Neural cell (in vitro differentiated cells): ENCODE results near the gene ANK2. TPM values are rescaled to one million over a fixed set of nuclear protein-coding genes. Genes with fewer than 3 reads are reported as not detected.

ENCODE experiments used
- H2AFZ ChIP-seq: fragments of 200-600, 300-800 bp; sonication (generic), shearing (Covaris generic); 2 replicates; pipeline ENCODE4 v1.6.0; 2014; ENCODE audit warnings: low read depth, mild to moderate bottlenecking, antibody characterized with exemption, low read length, moderate library complexity
- H3F3A ChIP-seq: fragments of 200-600 bp; shearing (Covaris generic); 2 replicates; pipeline ENCODE4 v1.6.1; 2016; ENCODE audit warnings: mild to moderate bottlenecking, moderate library complexity, mixed read lengths, antibody characterized with exemption, low read length; ENCODE audit not compliant: insufficient read depth, poor library complexity, severe bottlenecking
- H3K27ac ChIP-seq: fragments of 200-600, 300-800 bp; sonication (generic), shearing (Covaris generic); 2 replicates; pipeline ENCODE4 v1.5.1; 2014; ENCODE audit warnings: mild to moderate bottlenecking, low read length, moderate library complexity
- H3K27me3 ChIP-seq: fragments of 300-800, 200-600 bp; sonication (generic), shearing (Covaris generic); 2 replicates; pipeline ENCODE4 v1.6.0; 2014; ENCODE audit warnings: mild to moderate bottlenecking, low read depth, low read length, moderate library complexity; ENCODE audit not compliant: insufficient read depth
- H3K36me3 ChIP-seq: fragments of 300-800, 200-600 bp; sonication (generic), shearing (Covaris generic); 2 replicates; pipeline ENCODE4 v1.5.1; 2014; ENCODE audit warnings: mild to moderate bottlenecking, antibody characterized with exemption, low read length, moderate library complexity; ENCODE audit not compliant: insufficient read depth
- H3K4me2 ChIP-seq: fragments of 300-800, 200-600 bp; sonication (generic), shearing (Covaris generic); 2 replicates; pipeline ENCODE4 v1.6.0; 2014; ENCODE audit warnings: mild to moderate bottlenecking, low read length
- H3K4me3 ChIP-seq: fragments of 300-800, 200-600 bp; sonication (generic), shearing (Covaris generic); 2 replicates; pipeline ENCODE4 v1.5.1; 2014; ENCODE audit warnings: mild to moderate bottlenecking, low read length, moderate library complexity
- H3K79me2 ChIP-seq: fragments of 200-600 bp; shearing (Covaris generic); replicated peaks from 2 replicates; pipeline ENCODE4 v1.6.0; 2014; ENCODE audit warnings: mild to moderate bottlenecking, low read length, moderate library complexity; ENCODE audit not compliant: insufficient read depth
- H3K9ac ChIP-seq: fragments of 300-800, 200-600 bp; sonication (generic), shearing (Covaris generic); 2 replicates; pipeline ENCODE4 v1.6.1; 2016; ENCODE audit warnings: mild to moderate bottlenecking, low read length, mixed read lengths
- H3K9me2 ChIP-seq: fragments of 200-600 bp; shearing (Covaris generic); 2 replicates; pipeline ENCODE4 v1.6.1; 2016; ENCODE audit warnings: mild to moderate bottlenecking, low read length, mixed read lengths; ENCODE audit not compliant: insufficient read depth
- H3K9me3 ChIP-seq: fragments of 200-600, 300-800 bp; sonication (generic), shearing (Covaris generic); 2 replicates; pipeline ENCODE4 v1.6.1; 2016; ENCODE audit warnings: mild to moderate bottlenecking, mixed run types, low read length, moderate library complexity, mixed read lengths
- H4K20me1 ChIP-seq: fragments of 200-600 bp; shearing (Covaris generic); 2 replicates; pipeline ENCODE4 v1.6.1; 2016; ENCODE audit warnings: mild to moderate bottlenecking, mixed run types; ENCODE audit not compliant: insufficient read depth
- EP300 ChIP-seq: fragments of 450-650 bp; conservative IDR thresholded peaks from 2 replicates; pipeline ENCODE4 v1.6.1; 2014; ENCODE audit warnings: antibody characterized with exemption, mild to moderate bottlenecking, moderate library complexity; ENCODE audit not compliant: poor library complexity, severe bottlenecking
- EZH2 ChIP-seq: fragments of 200-600, 300-800 bp; shearing (Covaris generic), sonication (generic); IDR thresholded peaks from 2 replicates; pipeline ENCODE4 v1.6.1; 2014; ENCODE audit warnings: antibody characterized with exemption, low read length, borderline replicate concordance, mild to moderate bottlenecking; ENCODE audit not compliant: insufficient read depth, poor library complexity, severe bottlenecking
- MXI1 ChIP-seq: fragments of 450-650 bp; conservative IDR thresholded peaks from 2 replicates; pipeline ENCODE4 v1.6.1; 2014; ENCODE audit warnings: antibody characterized with exemption, mild to moderate bottlenecking; ENCODE audit not compliant: poor library complexity, severe bottlenecking
- POLR2AphosphoS5 ChIP-seq: IDR thresholded peaks from 2 replicates; pipeline ENCODE4 v1.6.1; 2012
- RAD21 ChIP-seq: fragments of 450-650 bp; conservative IDR thresholded peaks from 2 replicates; pipeline ENCODE4 v1.6.1; 2014; ENCODE audit warnings: antibody characterized with exemption, mild to moderate bottlenecking, moderate library complexity
- SMC3 ChIP-seq: fragments of 450-650 bp; conservative IDR thresholded peaks from 2 replicates; pipeline ENCODE4 v1.6.1; 2014; ENCODE audit warnings: antibody characterized with exemption, mild to moderate bottlenecking, moderate library complexity; ENCODE audit not compliant: poor library complexity
- TAF1 ChIP-seq: IDR thresholded peaks from 2 replicates; pipeline ENCODE4 v1.6.1; 2012; ENCODE audit warnings: low read depth
- polyA plus RNA-seq: library from polyadenylated mRNA; depleted of rRNA; stranded (reverse); fragments of >200 nt; gene quantifications from 2 replicates; pipeline ENCODE4 v1.2.3, GENCODE V29; 2014
- TF ChIP-seq, protein P1 (sequence below): IDR thresholded peaks from 2 replicates; pipeline ENCODE4 v1.6.1; 2012; ENCODE audit warnings: borderline replicate concordance
- TF ChIP-seq, protein P2 (sequence below): fragments of 450-650 bp; IDR thresholded peaks from 2 replicates; pipeline ENCODE4 v1.5.1; 2014; ENCODE audit warnings: antibody characterized with exemption, mild to moderate bottlenecking, moderate library complexity; ENCODE audit not compliant: poor library complexity, severe bottlenecking

The ANK2 gene
- polyA plus RNA-seq, 1 donor from 2014 or later = 52.0 TPM

DNA sequence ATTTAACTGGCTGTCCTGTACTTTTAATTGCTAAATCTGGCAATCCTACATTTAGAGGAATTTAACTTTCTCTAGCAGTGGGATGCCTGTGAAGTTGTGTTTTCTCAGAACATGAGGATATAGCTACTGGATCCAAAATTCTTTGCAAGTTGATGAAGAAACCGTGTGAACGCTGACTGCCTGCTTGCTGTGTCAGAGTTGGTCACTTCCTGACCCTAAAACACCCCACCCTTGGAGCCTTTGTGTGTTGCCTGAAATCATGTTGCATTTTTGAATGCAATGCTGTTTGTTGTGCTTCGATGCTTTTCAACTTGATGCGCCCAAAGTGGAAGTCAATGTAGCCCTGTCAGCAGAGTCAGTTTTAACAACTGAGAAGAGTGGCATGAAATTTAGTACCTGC lies 211.2 kb downstream of the ANK2 start:
- no peak for TF ChIP-seq MXI1
- TF ChIP-seq RAD21 = no peak
- no peak for TF ChIP-seq POLR2AphosphoS5
- TF ChIP-seq, protein P1, sequence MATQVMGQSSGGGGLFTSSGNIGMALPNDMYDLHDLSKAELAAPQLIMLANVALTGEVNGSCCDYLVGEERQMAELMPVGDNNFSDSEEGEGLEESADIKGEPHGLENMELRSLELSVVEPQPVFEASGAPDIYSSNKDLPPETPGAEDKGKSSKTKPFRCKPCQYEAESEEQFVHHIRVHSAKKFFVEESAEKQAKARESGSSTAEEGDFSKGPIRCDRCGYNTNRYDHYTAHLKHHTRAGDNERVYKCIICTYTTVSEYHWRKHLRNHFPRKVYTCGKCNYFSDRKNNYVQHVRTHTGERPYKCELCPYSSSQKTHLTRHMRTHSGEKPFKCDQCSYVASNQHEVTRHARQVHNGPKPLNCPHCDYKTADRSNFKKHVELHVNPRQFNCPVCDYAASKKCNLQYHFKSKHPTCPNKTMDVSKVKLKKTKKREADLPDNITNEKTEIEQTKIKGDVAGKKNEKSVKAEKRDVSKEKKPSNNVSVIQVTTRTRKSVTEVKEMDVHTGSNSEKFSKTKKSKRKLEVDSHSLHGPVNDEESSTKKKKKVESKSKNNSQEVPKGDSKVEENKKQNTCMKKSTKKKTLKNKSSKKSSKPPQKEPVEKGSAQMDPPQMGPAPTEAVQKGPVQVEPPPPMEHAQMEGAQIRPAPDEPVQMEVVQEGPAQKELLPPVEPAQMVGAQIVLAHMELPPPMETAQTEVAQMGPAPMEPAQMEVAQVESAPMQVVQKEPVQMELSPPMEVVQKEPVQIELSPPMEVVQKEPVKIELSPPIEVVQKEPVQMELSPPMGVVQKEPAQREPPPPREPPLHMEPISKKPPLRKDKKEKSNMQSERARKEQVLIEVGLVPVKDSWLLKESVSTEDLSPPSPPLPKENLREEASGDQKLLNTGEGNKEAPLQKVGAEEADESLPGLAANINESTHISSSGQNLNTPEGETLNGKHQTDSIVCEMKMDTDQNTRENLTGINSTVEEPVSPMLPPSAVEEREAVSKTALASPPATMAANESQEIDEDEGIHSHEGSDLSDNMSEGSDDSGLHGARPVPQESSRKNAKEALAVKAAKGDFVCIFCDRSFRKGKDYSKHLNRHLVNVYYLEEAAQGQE = no peak
- TF ChIP-seq EP300 = no peak
- no peak for TF ChIP-seq SMC3
- no peak for TF ChIP-seq EZH2
- Histone ChIP-seq H3K27me3 (no peaks in the 10 kb centered on the region), H3K9me2 (no peaks in the 10 kb centered on the region), H3K36me3 (peaks cover 7% of the 10 kb centered on the region), H3F3A (no peaks in the 10 kb centered on the region), H3K4me3 (no peak overlapping the region), H3K27ac (no peak overlapping the region), H2AFZ (no peak overlapping the region), H3K9me3 (no peaks in the 10 kb centered on the region), H4K20me1 (no peaks in the 10 kb centered on the region), H3K9ac (no peak overlapping the region), H3K79me2 (no peaks in the 10 kb centered on the region), H3K4me2 (no peak overlapping the region)

DNA sequence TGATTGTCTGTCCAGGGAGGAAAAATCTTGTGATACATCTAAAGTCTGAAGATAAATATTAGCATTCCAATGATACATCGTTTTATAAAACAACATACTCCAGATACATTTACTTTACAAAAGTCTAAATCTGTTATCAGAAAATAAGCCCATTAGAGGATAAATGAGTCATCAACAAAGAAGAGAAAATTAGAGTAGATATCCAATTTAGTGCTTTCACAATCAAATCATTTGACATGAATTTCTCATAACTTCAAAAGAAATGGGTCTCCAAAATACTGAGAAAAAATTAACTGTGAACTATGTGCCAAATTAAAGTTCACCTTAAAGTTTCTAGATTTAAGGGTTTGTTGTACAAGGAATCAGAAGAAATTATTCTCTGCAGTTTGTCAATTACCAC lies 213.8 kb downstream of the ANK2 start:
- no peak overlapping the region for H3K4me2 ChIP-seq
- TF ChIP-seq SMC3 (no peak), EP300 (no peak), EZH2 (no peak), MXI1 (no peak), POLR2AphosphoS5 (no peak), RAD21 (no peak), TAF1 (no peak)
- TF ChIP-seq, protein P1 = no peak
- TF ChIP-seq, protein P2, sequence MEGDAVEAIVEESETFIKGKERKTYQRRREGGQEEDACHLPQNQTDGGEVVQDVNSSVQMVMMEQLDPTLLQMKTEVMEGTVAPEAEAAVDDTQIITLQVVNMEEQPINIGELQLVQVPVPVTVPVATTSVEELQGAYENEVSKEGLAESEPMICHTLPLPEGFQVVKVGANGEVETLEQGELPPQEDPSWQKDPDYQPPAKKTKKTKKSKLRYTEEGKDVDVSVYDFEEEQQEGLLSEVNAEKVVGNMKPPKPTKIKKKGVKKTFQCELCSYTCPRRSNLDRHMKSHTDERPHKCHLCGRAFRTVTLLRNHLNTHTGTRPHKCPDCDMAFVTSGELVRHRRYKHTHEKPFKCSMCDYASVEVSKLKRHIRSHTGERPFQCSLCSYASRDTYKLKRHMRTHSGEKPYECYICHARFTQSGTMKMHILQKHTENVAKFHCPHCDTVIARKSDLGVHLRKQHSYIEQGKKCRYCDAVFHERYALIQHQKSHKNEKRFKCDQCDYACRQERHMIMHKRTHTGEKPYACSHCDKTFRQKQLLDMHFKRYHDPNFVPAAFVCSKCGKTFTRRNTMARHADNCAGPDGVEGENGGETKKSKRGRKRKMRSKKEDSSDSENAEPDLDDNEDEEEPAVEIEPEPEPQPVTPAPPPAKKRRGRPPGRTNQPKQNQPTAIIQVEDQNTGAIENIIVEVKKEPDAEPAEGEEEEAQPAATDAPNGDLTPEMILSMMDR = no peak
- H3F3A ChIP-seq = no peaks in the 10 kb centered on the region
- no peak overlapping the region for H3K4me3 ChIP-seq
- no peak overlapping the region for H3K9ac ChIP-seq
- H3K27me3 ChIP-seq = no peaks in the 10 kb centered on the region
- H2AFZ ChIP-seq = no peak overlapping the region
- H3K27ac ChIP-seq = no peak overlapping the region
- peaks cover 7% of the 10 kb centered on the region for H3K36me3 ChIP-seq
- H3K9me2 ChIP-seq = no peaks in the 10 kb centered on the region
- no peaks in the 10 kb centered on the region for H3K9me3 ChIP-seq
- H3K79me2 ChIP-seq = no peaks in the 10 kb centered on the region
- no peaks in the 10 kb centered on the region for H4K20me1 ChIP-seq
